ENCODE measurements around the gene PNPT1.
A peak's percentile ranks its signal among the peaks of the same experiment; 100 is the strongest.
"Not testable (repeated sequence)": the region's sequence is repeated elsewhere in the genome, so short reads cannot be mapped to it uniquely, and the experiment has no call there.

The PNPT1 gene

DNA sequence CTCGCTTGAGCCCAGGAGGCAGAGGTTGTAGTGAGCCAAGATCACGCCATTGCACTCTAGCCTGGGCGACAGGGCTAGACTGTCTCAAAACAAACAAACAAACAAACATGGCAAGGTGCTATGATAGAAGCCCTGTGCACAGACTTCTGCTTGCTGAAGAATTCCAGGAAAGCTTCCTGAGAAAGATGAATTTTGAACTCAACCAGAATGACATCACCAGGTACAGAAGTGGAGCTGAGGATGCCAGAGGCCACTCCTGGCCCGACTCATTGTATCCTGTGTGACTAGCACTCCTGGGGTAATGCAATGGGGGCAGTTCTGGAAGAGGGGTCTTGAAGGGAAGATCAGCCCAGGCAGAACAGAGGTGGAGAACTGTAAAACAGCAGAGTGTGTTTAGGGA, 22.0 kb upstream of the PNPT1 start:
- Histone ChIP-seq H3K27me3 (ENCODE audit: insufficient read depth, low read length) (no peaks in the 10 kb centered on the region), H3K4me1 (ENCODE audit: insufficient read depth, low read length) (peaks cover 9% of the 10 kb centered on the region), H3K27ac (ENCODE audit: low read length) (no peak overlapping the region), H3K9ac (ENCODE audit: low read depth, low read length) (no peak overlapping the region), H3K4me3 (ENCODE audit: low read length) (no peak overlapping the region), H3K36me3 (ENCODE audit: insufficient read depth, low read depth, low read length) (no peaks in the 10 kb centered on the region), H3K9me3 (ENCODE audit: insufficient read depth, low read depth, low read length) (no peaks in the 10 kb centered on the region)

DNA sequence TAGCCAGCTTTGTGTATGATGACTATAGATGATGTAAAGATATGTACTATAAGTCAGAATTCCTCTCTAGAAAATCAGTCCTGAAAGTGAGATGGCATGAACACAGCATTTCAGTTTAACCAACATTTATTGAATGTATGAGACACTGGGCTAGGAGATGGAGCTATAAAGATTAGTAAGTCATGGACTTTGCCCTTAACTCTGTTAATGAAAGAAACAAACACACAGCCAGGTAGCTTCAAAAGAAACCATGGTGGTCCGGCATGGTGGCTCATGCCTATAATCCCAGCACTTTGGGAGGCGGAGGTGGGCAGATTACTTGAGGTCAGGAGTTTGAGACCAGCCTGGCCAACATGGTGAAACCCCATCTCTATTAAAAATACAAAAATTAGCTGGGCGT, 21.5 kb upstream of the PNPT1 start:
- H3K4me3 ChIP-seq (ENCODE audit: low read length); H3K9me3 ChIP-seq (ENCODE audit: insufficient read depth, low read depth, low read length); H3K27ac ChIP-seq (ENCODE audit: low read length); H3K27me3 ChIP-seq (ENCODE audit: insufficient read depth, low read length); H3K9ac ChIP-seq (ENCODE audit: low read depth, low read length); H3K4me1 ChIP-seq (ENCODE audit: insufficient read depth, low read length); H3K36me3 ChIP-seq (ENCODE audit: insufficient read depth, low read depth, low read length): not testable (repeated sequence)

DNA sequence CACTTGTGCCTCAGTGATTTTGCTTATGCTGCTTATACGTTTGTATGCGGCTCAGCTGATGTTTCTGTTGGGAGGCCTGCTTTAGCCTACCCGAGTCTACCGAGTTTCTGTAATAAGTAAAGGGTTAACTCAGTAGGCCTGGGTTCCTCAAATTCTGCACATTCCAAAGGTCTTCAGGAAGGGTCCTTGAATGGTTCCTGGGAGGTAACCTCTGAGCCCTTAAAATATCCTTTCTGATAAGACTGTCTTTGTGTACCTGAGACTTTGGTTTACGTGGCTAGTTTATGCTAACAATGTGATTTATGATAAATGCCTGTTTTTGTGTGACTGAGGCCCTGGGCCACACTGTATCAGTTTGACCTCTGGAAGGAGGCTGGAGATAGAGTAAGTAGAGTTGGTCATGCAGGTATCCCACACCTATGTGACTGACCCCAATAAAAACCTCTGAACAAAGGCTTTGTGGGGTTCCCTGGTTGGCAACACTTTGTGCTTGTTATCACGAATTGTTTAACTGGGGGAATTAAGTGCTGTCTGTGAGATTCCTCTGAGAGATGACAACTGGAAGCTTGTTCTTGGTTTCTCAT, 18.9 kb upstream of the PNPT1 start:
- Histone ChIP-seq H3K4me1 (ENCODE audit: insufficient read depth, low read length) (peaks cover 4% of the 10 kb centered on the region), H3K36me3 (ENCODE audit: insufficient read depth, low read depth, low read length) (no peaks in the 10 kb centered on the region)

DNA sequence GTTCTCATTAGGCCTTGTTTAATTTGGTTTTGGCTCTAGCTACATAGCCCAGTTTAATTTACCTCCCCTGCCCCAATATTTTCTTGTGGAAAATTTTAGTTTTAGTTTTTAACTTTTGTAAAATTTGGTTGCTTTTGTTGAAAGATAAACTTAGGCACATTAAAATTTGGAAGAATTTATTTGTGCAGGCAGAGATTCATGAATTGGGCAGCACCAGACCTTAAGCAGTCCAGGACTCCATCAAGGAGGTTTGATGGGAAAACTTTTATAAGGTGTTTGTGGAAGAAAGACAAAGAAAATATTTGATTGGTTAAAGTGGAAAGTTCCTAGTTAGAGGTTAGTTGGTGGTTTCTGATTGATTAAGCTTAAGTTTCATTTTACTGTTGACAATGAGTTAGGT, 16.4 kb upstream of the PNPT1 start:
- no peak overlapping the region for H3K4me3 ChIP-seq (ENCODE audit: low read length)
- H3K9ac ChIP-seq (ENCODE audit: low read depth, low read length) = no peak overlapping the region
- no peak overlapping the region for H3K27ac ChIP-seq (ENCODE audit: low read length)
- H3K9me3 ChIP-seq (ENCODE audit: insufficient read depth, low read depth, low read length) = no peaks in the 10 kb centered on the region
- H3K36me3 ChIP-seq (ENCODE audit: insufficient read depth, low read depth, low read length) = no peaks in the 10 kb centered on the region
- no peaks in the 10 kb centered on the region for H3K27me3 ChIP-seq (ENCODE audit: insufficient read depth, low read length)
- peaks cover 4% of the 10 kb centered on the region for H3K4me1 ChIP-seq (ENCODE audit: insufficient read depth, low read length)

More for the DNA sequence above, 18.9 kb upstream of the PNPT1 start:
- no peaks in the 10 kb centered on the region for H3K9me3 ChIP-seq (ENCODE audit: insufficient read depth, low read depth, low read length)
- H3K27ac ChIP-seq (ENCODE audit: low read length) = no peak overlapping the region
- no peak overlapping the region for H3K9ac ChIP-seq (ENCODE audit: low read depth, low read length)
- H3K4me3 ChIP-seq (ENCODE audit: low read length) = no peak overlapping the region
- H3K27me3 ChIP-seq (ENCODE audit: insufficient read depth, low read length) = no peaks in the 10 kb centered on the region

DNA sequence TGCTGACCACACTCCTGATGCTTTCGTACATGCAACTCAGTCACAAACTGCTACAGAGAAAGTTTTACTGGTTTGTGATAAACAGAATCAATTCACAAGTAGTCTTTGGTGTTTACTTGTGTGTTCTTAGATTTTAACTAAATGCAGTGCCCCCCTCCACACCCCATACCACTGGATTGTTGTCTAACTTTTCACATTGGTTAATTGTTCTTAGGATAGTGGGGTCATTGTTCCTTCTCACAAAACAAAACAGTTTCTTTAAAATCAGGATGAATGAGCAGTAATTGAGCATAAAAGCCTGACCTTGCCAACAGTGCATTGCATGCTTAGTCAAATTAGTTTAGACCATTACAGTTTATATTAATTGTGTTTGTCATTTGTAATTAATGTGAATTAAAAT, 14.1 kb upstream of the PNPT1 start:
- Histone ChIP-seq H3K27ac (ENCODE audit: low read length) (no peak overlapping the region), H3K27me3 (ENCODE audit: insufficient read depth, low read length) (no peaks in the 10 kb centered on the region), H3K4me1 (ENCODE audit: insufficient read depth, low read length) (peaks cover 3% of the 10 kb centered on the region), H3K9me3 (ENCODE audit: insufficient read depth, low read depth, low read length) (no peaks in the 10 kb centered on the region), H3K9ac (ENCODE audit: low read depth, low read length) (no peak overlapping the region), H3K36me3 (ENCODE audit: insufficient read depth, low read depth, low read length) (no peaks in the 10 kb centered on the region), H3K4me3 (ENCODE audit: low read length) (no peak overlapping the region)

DNA sequence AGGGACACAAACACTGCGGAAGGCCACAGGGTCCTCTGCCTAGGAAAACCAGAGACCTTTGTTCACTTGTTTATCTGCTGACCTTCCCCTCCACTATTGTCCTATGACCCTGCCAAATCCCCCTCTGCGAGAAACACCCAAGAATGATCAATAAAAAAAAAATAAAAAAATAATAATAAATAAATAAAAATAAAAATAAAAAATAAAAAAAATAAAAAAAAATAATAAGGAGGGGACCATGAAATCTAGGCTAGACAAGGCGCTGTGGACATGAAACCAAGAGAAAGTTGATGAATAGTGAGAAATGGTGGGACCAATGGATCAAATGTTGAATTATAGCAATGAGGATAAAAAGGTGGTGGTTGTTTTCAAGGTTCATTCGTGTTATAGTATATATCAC, 12.6 kb upstream of the PNPT1 start:
- H3K27ac ChIP-seq (ENCODE audit: low read length); H3K4me3 ChIP-seq (ENCODE audit: low read length); H3K27me3 ChIP-seq (ENCODE audit: insufficient read depth, low read length); H3K9me3 ChIP-seq (ENCODE audit: insufficient read depth, low read depth, low read length); H3K9ac ChIP-seq (ENCODE audit: low read depth, low read length); H3K36me3 ChIP-seq (ENCODE audit: insufficient read depth, low read depth, low read length); H3K4me1 ChIP-seq (ENCODE audit: insufficient read depth, low read length): not testable (repeated sequence)

DNA sequence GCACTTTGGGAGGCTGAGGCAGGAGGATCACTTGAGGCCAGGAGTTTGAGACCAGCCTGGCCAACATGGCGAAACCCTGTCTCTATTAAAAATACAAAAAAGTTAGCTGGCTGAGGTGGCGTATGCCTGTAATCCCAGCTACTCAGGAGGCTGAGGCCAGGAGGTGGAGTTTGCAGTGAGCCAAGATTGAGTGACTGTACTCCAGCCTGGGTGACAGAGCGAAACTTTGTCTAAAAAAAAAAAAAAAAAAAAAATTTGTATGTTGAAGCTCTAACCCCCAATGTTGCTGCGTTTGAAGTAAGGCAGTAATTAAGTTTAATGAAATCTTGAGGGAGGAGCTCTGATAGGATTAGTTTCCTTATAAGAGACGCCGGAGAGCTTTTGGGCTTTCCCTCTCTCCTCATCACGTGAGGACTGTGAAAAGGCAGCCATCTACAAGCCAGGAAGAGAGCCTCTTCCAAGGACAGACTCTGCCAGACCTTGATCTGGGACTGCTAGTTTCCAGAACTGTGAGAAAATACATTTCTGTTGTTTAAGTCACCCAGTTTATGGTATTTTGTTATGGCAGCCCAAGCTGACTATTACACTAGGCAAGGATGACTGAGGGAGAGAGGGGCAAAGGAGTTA, 11.5 kb upstream of the PNPT1 start:
- Histone ChIP-seq H3K9ac (ENCODE audit: low read depth, low read length) (no peak overlapping the region), H3K9me3 (ENCODE audit: insufficient read depth, low read depth, low read length) (no peaks in the 10 kb centered on the region), H3K27me3 (ENCODE audit: insufficient read depth, low read length) (no peaks in the 10 kb centered on the region), H3K4me1 (ENCODE audit: insufficient read depth, low read length) (no peaks in the 10 kb centered on the region), H3K36me3 (ENCODE audit: insufficient read depth, low read depth, low read length) (no peaks in the 10 kb centered on the region), H3K4me3 (ENCODE audit: low read length) (no peak overlapping the region), H3K27ac (ENCODE audit: low read length) (no peak overlapping the region)

DNA sequence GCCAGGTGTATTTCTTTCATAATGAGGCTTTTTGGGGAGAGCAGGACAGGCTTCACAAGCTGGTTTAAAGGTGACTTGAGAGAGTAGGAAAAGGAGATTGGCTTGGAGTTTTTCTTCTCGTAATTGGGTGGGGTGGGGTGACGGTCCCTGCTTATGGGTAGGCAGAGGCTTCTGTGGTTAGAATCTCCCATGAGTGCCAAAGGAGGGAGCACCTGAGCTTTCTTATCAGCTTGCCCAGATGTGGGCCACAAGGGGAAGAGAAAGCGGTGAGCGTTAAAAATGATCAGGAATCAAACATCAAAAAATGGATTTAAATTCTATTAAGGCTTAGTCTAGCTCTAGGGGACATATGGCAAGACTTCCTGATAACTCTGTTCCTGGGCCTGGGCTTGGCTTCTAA, 9.7 kb upstream of the PNPT1 start:
- Histone ChIP-seq H3K27ac (ENCODE audit: low read length) (no peak overlapping the region), H3K36me3 (ENCODE audit: insufficient read depth, low read depth, low read length) (no peaks in the 10 kb centered on the region), H3K9me3 (ENCODE audit: insufficient read depth, low read depth, low read length) (no peaks in the 10 kb centered on the region), H3K4me1 (ENCODE audit: insufficient read depth, low read length) (no peaks in the 10 kb centered on the region), H3K27me3 (ENCODE audit: insufficient read depth, low read length) (no peaks in the 10 kb centered on the region), H3K9ac (ENCODE audit: low read depth, low read length) (no peak overlapping the region), H3K4me3 (ENCODE audit: low read length) (no peak overlapping the region)

DNA sequence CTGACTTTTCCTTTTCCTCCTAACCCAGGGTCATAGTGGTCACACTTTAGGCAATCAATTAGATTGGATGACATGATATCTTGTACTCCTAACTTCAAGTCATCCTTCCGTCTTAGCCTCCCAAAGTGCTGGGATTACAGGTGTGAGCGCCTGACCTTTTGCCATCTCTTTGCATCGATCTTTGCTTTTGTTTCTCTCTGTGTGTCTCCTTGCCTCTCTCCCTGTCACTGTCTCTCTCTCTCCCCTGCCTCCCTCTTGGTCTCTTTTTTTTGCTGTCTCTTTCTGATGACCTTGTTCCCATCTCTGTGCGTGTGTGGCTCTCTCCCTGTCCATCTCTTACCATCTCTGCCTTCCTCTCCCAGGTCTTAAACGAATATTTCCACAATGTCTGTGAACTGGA, 904 bp downstream of the PNPT1 start:
- not testable (repeated sequence) for H3K9me3 ChIP-seq (ENCODE audit: insufficient read depth, low read depth, low read length); H3K27ac ChIP-seq (ENCODE audit: low read length); H3K27me3 ChIP-seq (ENCODE audit: insufficient read depth, low read length); H3K4me1 ChIP-seq (ENCODE audit: insufficient read depth, low read length)
- Histone ChIP-seq H3K36me3 (ENCODE audit: insufficient read depth, low read depth, low read length) (peaks cover 15% of the 10 kb centered on the region), H3K9ac (ENCODE audit: low read depth, low read length) (peak overlapping the region; percentile 88; the same call in 1 of the 2 replicates), H3K4me3 (ENCODE audit: low read length) (peak overlapping the region; percentile 87)

DNA sequence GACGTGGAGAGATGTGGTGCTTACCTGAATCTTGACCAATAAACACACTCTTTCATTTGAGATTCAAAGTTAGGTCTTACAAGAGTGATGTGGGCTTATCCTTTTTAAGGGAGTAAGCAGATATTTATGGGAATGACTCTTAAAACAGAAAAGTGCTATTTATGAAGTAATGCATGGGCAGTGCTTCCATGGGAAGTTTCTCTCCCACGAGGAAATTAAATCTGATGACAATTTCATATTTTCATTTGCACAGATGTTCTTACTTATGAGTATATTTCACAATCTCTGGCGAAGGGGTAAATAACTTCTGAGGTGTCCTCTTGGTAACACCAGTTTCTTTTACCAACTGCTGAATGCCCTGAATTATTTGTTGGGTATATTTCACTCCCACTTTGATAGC, 21.0 kb downstream of the PNPT1 start:
- Histone ChIP-seq H3K9ac (ENCODE audit: low read depth, low read length) (no peak overlapping the region), H3K36me3 (ENCODE audit: insufficient read depth, low read depth, low read length) (peaks cover 73% of the 10 kb centered on the region)

DNA sequence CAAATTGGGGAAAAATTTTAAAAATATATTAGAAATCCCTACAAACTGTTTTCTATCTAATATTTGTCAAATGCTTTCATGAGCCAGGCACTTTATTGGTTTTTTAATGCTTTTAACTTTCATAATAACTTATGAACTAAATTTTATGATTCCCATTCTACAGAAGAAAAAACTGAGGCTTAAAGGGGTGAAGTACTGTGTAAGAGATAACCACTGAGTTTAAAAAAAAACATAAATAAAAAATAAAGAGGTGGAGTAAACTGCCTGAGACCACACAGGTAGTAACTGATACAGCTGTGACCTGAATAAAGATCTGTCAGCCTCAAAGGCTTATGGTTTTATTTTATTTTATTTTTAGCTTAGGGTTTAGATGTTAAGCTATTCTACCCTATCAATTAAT, 24.7 kb downstream of the PNPT1 start:
- no peak overlapping the region for H3K27ac ChIP-seq (ENCODE audit: low read length)
- no peak overlapping the region for H3K4me3 ChIP-seq (ENCODE audit: low read length)
- no peaks in the 10 kb centered on the region for H3K4me1 ChIP-seq (ENCODE audit: insufficient read depth, low read length)
- H3K9me3 ChIP-seq (ENCODE audit: insufficient read depth, low read depth, low read length) = no peaks in the 10 kb centered on the region
- no peaks in the 10 kb centered on the region for H3K27me3 ChIP-seq (ENCODE audit: insufficient read depth, low read length)
- no peak overlapping the region for H3K9ac ChIP-seq (ENCODE audit: low read depth, low read length)
- peaks cover 80% of the 10 kb centered on the region for H3K36me3 ChIP-seq (ENCODE audit: insufficient read depth, low read depth, low read length)

More for the DNA sequence above, 21.0 kb downstream of the PNPT1 start:
- Histone ChIP-seq H3K4me3 (ENCODE audit: low read length) (no peak overlapping the region), H3K9me3 (ENCODE audit: insufficient read depth, low read depth, low read length) (no peaks in the 10 kb centered on the region), H3K4me1 (ENCODE audit: insufficient read depth, low read length) (no peaks in the 10 kb centered on the region), H3K27me3 (ENCODE audit: insufficient read depth, low read length) (no peaks in the 10 kb centered on the region), H3K27ac (ENCODE audit: low read length) (no peak overlapping the region)

DNA sequence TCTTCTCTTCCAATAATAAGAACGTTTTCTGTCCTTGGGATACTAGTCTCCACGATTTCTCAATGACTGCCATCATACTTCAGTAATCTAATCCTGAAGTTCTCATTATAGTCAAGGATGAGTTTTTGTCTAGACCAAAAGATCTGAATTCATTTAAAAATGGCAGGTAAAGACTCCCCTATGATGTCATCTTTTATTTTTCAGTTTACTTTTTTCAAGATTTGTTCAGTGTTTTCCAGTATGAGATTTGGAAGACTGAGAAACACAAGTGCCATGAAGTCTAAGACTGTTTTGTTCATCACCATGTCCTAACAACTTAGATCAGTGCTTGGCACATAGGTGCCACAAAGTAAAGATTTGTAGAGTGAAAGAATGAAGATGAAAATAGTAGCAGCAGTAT, 40.4 kb downstream of the PNPT1 start:
- no peak overlapping the region for H3K27ac ChIP-seq (ENCODE audit: low read length)
- H3K9me3 ChIP-seq (ENCODE audit: insufficient read depth, low read depth, low read length) = no peaks in the 10 kb centered on the region; the same call in 1 of the 2 replicates
- peaks cover 4% of the 10 kb centered on the region; the same call in 1 of the 2 replicates for H3K4me1 ChIP-seq (ENCODE audit: insufficient read depth, low read length)
- H3K4me3 ChIP-seq (ENCODE audit: low read length) = no peak overlapping the region
- H3K36me3 ChIP-seq (ENCODE audit: insufficient read depth, low read depth, low read length) = peaks cover 56% of the 10 kb centered on the region
- H3K27me3 ChIP-seq (ENCODE audit: insufficient read depth, low read length) = no peaks in the 10 kb centered on the region
- no peak overlapping the region for H3K9ac ChIP-seq (ENCODE audit: low read depth, low read length)

All from iPS-20b (cell line).